ENCODE results near the gene PKD1.

DNA sequence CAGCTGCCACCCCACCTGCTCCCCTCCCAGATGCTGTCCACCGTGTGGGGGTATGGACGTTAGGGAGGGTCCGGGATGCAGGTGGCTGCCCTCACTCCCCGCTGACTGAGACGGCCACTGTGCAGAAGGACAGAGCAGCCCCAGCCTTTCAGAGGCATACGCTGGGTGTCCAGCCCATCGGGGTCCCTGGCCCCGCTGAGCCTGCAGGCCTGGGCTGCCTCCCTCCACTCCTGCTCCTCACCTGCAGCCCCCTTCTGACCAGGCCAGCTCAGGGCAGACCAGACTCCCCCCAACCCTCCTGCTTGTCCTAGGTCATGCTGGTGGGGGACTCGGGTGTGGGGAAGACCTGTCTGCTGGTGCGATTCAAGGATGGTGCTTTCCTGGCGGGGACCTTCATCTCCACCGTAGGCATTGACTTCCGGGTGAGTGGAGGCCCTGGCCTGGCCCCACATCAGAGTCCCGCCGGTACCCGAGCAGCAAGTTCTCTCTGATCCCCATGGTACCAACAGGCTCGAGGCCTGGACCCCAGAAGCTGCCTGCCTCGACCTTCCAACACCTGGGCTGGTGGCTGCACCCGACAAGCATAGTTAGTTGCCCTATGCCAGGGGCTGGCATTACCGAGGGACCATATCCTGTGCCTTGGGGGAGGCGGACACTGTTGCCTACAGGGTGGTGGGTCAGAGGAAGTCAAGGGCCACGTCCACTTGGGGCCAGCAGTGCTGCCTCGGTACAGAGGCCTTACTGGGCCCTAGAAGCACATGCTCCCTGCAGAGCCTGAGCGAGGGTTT, 14.1 kb upstream of the PKD1 start:
- no peak for TF ChIP-seq POLR2A (IDR thresholded peaks at IDR 0.05; ENCODE audit: low read depth, low read length)
- TF ChIP-seq POLR2AphosphoS5 (IDR thresholded peaks at IDR 0.05; ENCODE audit: low read depth, low read length), result no peak
- no peak for TF ChIP-seq TAF1 (IDR thresholded peaks at IDR 0.05; ENCODE audit: low read depth, low read length)
- no peak for TF ChIP-seq SPI1 (IDR thresholded peaks at IDR 0.05; ENCODE audit: low read depth, low read length)
- no peak for TF ChIP-seq POU2F2 (IDR thresholded peaks at IDR 0.05; ENCODE audit: low read depth, low read length)

Data from GM12891 (cell line).